Left renal pelvis (tissue), 4 donors: ENCODE data around the gene RPL27. TPM values are rescaled to one million over a fixed set of nuclear protein-coding genes. Genes with fewer than 3 reads are reported as not detected.

Experiments used
- DNase-seq, 4 donors: peaks; one replicate each; pipeline ENCODE4 v3.0.0-alpha.2; 2013; ENCODE audit warnings: low read depth in 4 of 4, low spot score in 3 of 4
- polyA plus RNA-seq, 4 donors: library from polyadenylated mRNA; unstranded; fragments of 120-200 nt; gene quantifications; one replicate each; pipeline ENCODE4 v1.2.1, GENCODE V29; 2013; ENCODE audit not compliant: insufficient read length in 4 of 4

The RPL27 gene
- polyA plus RNA-seq, 4 donors = 1,424 to 1,561 (median 1,476) TPM

DNA sequence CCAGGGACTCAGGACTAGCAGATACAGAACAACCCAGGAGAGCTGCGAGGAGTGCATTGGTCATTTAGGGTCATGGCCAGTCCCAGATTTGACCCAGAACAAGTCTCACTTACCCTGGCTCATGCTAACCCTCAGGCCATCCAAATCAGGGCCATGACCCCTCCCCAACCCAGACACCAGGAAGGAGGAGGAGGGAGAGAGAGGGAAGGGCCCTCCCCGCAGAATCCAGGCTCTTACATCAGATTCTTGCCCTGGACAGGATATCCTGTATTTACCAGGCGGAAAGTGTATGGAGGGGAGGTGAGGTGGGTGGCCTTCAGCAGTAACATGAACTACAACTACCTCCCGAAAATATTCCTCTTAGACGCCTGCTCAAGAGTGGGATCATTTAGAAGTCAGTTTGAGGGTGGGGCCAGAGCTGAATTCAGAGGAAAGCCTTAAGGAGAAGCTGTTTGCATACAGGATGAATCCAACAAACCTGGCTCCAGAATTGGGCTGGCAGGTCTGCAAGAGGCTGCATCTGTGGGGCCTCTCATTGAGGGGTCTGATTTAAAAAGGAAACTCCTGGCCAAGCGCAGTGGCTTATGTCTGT lies 21.9 kb downstream of the RPL27 start:
- no peak for DNase-seq

DNA sequence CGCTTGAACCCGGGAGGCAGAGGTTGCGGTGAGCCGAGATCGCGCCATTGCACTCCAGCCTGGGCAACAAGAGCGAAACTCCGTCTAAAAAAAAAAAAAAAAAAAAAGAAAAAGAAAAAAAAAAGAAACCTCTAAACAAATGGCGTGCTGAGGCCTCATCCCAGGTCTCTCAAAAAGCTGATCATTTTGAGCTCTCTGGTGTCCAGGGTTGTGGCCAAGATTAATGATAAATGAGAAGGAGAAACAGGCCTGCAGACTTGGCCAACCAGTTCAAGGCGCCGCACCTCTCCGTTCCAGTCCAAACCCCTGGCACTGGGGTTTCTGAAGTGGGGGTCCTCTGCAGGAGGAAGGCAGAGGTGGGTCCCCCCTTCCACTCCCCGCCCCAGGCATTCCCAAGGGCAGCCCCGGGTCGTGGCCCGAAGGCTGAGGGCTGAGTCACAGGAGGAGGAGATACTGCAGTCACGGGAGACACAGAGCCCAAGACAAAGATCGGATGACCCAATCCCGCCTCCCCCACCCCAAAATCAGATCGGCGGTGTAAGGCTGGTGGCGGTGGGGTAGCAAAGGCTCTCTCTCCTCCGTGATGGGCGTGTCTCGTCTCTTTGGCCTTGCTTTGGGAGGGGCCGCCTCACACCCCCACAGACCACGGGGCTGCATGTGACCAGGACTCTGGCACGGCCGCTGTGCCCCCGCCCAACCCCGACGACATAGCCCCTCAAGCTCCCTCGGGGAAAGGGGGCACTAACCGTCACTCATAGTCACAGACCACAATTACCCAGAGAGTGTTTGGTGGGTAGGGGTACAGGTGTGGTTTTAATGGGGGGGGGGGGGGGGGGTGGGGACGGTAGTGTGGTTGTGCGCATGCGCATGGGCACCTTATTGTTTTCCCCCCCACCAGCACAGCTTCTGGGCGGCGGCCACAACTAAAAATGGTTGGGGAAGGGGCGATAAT lies 22.8 kb downstream of the RPL27 start:
- no peak for DNase-seq

DNA sequence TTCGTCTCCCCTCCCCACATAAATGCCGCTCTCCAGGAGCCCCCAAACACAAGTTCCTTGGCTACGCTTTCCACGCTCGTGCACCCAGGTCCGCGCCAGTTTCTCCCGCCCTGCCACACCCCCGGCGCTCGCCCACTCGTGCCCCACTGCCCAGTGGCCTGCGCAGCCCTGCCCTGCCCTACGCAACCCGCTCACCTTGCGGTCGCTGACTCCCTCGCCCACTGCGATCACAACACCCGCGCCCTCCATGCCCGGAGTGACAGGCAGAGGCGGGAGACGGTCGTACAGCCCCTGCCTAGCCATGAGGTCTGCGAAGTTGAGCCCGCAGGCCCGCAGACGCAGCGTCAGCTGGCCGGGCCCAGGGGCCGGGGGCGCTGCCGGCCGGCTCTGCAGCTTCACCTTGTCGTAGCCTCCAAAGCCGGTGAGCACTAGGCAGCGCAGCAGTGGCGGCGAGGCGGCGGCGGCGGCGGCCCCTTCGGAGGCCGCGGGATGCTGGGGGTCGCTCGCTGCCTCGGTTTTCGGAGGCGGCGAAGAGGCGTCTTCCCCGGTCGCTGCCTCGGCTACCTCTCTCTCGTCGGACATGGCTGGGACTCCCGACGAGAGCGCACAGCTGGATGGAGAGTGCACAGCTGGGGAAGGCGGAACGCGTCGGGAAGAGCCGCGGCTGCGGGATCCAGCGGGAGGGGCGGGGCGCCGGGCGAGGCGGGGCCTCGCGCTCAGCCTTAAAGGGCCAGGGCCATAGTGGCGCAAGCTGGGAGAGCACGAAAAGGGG lies 23.7 kb downstream of the RPL27 start, which contains the start of gene VAT1:
Gene VAT1 (minus strand): TSS at position 645 of the 772 bp plus-strand sequence. CDS start 63 bp downstream, at position 582.
- DNase-seq = peak in 1 of 4 donors; percentile 71

DNA sequence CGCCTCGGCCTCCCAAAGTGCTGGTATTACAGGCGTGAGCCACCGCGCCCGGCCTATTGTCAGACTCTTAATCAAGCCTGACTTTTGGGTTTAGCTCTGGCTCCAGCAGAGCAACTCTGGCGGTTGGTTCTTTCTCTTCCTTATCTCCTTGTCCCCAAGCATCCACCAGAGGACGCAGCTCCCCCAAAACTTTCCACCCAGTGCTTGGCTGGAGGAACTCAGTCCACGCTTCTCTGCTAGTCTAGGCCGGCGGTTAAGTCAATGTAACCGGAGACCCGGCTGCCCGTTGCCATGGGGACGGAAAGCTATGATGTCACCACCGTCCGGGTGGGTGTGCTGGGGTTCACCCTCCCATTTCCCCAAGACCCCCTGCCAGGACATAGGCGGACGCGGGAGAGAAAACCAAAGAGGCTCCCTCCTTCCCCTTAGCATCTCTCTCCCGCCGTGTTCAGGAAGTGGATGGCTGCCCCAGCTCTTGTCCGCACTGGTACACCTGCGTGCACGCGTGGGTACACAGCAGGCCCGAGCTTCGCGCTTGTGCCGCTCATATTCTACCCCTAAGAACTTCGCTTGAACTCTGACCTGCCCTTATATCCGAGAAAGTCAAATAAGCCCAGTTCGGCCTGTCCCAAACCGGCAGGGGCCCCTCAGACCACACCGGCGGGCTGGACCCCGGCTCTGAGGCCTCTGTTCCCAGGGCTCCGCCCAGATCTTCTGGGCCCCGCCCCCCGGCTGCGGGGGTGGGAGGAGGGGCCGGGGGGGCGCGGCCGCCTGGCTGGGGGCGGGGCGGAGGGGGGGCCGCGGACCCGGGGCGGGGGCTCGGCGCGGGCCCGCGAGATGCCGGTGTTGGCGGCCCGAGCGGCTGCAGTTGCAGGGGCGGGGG lies 26.4 kb downstream of the RPL27 start, which contains the start of gene RND2:
Gene RND2 (plus strand): TSS at position 825 of the 883 bp plus-strand sequence. CDS start 117 bp downstream, outside the sequence.
- DNase-seq = peak; percentile 77 to 94 (median 87)

DNA sequence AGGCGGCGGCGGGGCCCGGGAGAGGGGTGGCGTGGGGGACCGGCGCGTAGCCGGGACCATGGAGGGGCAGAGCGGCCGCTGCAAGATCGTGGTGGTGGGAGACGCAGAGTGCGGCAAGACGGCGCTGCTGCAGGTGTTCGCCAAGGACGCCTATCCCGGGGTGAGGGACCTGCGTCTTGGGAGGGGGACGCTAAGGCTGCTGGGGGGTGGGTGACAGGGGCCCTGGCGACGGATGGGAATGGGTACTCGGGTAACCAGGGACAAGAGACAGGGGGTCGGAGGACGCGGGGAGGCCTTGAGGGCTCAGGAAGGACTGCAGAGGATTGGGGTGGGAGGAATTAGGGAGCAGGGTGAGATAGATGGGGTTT lies 27.1 kb downstream of the RPL27 start:
- no peak for DNase-seq

DNA sequence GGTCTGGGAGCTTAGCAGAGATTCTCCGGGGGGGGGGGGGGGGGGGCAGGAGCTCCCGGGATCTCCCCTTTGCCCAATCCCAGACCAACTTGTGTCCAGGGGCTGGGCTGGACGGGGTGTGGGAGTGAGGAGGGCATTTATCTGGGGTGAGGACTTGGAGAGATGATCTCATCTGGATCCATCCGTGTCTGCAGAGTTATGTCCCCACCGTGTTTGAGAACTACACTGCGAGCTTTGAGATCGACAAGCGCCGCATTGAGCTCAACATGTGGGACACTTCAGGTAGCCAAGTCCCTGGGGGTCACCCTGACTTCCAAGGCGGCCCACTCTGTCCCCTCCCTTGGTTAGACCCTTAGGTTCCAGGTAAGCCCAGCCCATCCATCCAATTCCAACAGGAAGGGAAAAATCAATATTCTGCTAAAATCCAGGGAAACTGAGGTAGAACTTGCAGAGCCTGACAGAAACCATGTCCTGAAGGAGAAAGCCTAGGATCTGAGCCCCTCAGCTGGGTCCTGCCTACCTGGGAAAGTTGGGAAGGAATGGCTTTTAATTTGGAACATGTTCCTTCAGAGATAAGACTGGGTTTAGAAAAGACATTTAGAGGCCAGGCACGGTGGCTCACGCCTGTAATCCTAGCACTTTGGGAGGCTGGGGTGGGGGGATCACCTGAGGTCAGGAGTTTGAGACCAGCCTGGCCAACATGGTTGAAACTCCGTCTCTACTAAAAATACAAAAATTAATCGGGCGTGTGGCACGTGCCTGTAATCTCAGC lies 27.7 kb downstream of the RPL27 start:
- DNase-seq = no peak

DNA sequence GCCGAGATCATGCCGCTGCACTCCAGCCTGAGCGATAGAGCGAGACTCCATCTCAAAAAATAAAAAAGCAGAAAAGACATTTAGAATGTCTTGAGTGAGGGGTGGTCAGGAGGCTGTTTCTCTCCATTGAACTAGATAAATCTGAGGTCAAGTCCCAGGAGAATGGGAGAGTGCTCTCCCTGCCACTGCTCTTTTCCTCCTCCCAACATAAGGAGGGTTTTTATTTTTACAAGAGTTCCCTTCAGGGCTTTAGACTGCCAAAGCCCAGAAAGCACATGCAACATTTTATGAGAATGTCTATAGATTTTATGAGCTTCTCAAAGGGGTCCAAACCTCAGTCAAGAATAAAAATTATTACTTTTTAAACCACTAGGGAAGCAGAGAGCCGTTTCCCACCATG lies 28.4 kb downstream of the RPL27 start:
- no peak for DNase-seq

DNA sequence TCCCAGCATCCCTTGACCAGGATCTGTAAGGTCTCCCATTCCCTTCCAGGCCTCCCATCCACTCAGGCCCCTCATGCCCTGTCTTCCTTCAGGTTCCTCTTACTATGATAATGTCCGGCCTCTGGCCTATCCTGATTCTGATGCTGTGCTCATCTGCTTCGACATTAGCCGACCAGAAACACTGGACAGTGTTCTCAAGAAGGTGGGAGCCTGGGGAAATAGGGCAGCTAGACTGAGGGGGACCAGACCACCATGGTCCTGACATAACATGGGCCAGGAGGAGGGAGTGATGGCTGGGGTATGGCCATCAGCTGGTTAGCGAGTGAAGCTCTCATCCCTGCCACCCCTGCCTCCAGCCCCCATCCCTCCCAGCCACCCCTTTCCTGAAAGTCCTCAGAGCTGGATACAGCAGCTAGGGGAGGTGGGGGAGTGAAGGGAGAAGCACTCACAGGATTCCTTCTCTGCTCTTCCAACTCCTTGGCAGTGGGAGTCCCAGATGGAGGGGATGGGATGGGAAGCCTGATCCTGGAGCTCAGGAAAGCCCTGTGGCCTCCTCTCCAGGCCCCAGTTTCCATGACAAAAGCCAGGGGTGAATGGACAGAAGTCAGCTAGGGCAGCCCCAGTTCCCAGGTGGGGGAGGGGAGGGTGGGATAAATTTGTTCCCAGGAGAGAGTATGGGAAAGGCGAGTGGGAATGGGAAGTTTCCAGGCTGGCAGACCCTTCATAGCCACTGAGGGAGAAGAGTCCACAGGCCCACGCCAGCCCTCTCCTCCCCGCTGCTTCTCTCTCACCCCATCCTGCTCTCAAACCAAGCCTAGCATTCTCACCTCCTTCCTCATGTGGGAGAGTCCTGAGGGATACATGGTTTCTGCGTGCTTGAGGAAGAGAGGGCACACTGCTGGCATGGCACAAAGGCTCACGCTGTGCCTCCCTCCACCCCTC lies 29.1 kb downstream of the RPL27 start:
- no peak for DNase-seq

DNA sequence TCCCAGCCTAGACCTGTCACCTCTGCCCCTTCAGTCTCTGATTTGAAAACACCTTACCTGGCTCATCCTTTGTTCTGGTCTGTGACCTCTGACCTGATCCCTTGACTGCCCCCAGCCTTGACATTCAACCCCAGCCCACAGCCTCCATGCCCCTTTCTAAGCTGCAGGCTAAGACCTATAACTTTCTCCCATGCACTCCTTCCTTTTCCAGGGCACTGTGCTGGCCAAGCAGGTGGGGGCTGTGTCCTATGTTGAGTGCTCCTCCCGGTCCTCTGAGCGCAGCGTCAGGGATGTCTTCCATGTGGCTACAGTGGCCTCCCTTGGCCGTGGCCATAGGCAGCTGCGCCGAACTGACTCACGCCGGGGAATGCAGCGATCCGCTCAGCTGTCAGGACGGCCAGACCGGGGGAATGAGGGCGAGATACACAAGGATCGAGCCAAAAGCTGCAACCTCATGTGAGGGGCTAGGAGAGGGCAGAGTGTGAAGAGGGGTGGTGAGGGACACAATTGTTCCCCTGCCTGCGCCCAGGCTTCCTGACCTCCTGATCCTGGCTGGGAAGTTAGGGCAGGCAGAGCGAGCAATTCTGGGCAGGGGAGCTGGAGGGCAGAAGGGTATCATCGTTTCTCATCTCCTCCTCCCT lies 30.1 kb downstream of the RPL27 start:
- no peak for DNase-seq

DNA sequence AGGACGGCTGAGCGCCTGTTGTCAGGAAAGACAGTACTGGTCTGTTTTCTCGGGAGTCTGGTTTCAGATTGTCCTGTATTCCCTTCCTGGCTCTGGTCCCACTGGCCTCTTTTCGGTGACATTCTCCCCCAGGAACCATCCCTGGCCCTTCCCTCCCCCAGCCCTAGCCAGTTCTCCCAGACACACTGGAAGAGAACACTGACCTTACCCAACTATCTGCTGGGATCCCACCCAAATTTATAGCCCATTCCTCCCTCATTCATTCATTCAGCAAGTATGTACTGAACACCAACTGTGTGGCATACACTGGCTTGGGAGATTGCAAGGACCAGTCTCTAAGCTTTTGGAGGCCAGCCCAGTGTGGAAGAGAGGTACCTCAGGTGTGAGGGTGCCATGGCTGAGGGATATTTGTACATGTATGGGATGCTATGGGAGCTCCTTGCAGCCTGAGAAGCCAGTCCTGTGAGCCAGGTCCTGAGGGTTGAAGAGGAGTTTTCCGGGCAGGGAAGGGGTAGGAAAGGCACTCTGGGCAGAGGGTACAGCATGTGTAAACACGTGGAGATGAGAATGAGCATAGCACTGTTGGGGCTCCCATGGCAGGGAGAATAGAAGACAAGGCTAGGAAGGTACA lies 32.0 kb downstream of the RPL27 start:
- DNase-seq = no peak

DNA sequence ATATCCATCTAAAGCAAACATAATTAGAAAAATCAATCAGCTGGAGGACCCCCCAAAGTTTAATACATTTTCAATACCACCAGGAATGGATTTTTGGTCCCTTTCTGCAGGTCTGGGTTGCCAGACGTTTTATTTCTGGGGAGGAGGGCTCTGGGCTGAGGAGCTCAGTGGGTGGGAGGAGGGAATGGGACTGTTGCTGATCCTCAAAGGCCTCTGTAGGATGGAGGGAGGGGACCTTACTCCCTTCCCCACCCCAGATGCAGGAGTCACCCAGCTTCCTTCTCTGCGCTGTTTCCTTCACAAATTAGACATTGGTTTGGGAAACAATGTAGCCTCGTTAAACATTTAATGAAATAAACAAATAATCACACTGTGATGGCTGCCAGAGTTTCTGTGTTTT lies 33.4 kb downstream of the RPL27 start:
- DNase-seq = no peak

DNA sequence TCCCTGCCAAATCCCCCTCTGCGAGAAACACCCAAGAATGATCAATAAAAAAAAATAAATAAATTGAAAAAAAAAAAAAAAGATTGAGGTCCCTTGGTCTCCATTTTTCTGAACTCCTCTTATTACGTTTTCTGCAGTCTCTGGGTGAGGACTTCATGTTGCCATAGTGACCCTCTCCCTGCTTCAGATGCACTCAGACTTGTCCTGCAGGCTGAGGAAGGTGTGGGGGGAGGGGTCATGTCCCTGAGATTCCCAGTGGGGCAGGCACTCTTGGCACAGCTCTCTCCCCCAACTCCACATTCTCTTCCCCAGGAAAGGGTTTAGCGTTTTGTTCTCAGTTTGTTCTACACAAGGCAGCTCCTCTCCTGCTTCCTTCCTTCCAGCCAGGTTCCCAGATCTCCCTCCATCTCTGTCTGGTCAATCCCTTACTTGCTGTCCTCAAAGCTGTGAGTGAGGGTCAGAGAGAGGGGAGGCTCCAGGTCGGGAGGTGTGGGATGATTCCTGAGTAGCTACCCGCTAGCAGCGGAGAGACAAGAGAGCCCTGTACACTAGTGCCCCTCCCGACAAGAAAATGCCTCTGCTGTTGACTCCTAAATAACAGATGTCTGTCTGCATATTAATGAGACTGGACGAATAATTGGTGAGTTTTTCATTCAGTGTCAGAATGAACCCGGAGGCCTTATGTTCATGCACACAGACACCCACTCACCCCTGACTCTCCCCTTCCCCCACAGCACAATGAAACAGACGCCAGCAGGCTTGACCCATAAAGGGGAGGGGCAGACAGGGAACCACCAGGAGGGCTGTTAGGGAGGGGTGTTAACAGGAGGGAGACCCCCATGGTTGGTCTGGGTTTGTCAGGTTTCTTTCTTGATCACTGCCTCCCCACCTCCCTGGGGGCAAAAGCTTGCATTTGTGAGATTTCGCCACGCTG lies 36.0 kb downstream of the RPL27 start:
- no peak for DNase-seq

DNA sequence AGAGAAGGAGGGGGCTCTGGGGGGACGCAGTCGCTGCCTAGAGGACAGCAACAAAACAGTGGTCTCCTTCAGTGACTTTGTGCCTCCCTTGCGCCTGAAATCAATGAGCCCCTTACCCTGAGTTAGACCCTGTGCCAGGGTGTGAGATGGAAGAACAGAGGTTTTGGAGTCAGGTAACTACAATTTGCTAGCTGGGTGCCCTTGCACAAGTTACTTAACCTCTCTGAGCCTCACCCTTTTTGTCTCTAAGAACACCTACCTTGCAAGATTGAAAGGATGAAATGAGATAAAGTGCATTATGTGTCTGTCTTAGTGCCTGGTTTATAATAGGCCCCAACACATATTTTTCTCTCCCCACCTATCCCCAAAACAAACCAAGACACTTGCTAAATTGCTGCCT lies 36.7 kb downstream of the RPL27 start:
- DNase-seq = no peak

DNA sequence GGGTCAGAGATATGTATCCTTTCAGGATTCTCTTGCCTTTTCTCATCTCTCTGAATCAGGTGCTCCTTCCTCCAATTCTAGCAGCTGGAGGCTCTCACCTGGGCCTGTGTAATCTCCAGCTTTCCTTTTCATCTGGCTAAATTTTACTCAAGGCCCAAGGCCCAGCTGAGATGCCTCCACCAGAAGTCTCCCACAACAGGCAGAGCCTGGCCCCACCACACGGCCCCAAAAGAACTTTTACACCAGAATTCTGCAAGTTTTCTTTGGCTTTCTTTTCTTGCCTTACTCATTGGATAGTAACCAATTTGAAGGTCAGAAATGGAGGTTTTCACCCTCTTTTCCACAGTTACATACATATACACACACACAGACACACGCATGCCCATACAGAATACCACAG lies 41.4 kb downstream of the RPL27 start:
- DNase-seq = no peak

DNA sequence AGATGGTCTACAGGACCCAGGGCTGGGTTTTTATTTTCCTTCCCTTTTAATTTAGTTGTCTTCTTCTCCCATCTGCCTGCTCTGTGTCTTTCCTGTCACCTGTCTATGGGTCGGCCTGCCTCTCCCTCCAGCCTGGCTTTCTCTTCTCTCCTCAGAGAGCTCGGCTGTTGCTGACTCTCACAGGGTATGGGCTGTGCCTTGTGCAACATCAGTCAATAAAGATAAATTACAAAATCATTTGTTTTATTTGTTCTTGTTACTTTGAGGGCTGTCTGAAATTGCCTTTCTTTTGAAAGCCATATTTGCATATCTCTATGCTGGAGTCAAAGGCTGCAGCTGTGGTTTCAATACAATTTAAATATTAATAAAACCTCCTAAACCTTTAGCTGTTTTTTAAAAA lies 42.4 kb downstream of the RPL27 start:
- DNase-seq = no peak

DNA sequence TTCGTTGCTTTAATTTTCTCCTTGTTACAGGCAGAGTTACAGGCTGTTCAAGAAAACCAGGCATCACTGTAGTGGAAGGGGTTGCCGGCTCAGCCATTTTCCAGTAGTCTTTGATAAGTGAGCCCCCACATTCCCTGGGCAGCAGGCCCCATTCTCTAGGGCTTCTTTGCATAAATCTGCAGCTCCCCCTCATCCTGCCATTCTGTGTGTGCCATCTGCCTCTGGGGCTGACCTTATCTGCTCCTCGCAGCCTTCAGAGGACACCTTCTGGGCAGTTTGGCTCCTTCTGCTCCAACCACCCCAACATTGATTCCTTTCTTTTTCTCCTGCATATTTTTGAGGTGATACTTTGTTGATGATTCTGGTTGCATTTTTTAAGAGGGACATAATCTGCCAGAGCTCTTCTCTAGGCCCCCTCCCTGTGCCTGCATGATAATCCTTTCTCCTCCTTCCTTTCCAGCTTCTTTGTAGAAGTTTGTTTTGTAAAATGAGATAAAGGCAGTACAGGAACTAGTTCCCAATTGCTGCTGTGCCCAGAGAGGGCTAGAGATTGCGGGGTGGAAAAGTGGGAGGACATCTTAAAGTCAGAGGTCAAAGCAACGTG lies 43.9 kb downstream of the RPL27 start:
- no peak for DNase-seq
